T47D (cell line): ENCODE measurements around the gene MACROD1.
A peak's percentile ranks its signal among the peaks of the same experiment; 100 is the strongest.

Experiments
- DNase-seq, 2 experiments: peaks; one replicate each; pipeline versions ENCODE4 v3.0.0 to v3.0.0-alpha.2; 2011 to 2012; ENCODE audit warnings: low read depth in 1 of 2, low spot score in 1 of 2
- JUND ChIP-seq: IDR thresholded peaks from 2 replicates; pipeline ENCODE4 v1.6.1; 2012; ENCODE audit warnings: low read depth
- in situ Hi-C: cut with HindIII; loops from 2 replicates; pipeline ENCODE4 v1.10.0; 2016; ENCODE audit warnings: low sequenced_read_pairs, low pct_unique_long_range_greater_than_20kb

MACROD1 gene

DNA sequence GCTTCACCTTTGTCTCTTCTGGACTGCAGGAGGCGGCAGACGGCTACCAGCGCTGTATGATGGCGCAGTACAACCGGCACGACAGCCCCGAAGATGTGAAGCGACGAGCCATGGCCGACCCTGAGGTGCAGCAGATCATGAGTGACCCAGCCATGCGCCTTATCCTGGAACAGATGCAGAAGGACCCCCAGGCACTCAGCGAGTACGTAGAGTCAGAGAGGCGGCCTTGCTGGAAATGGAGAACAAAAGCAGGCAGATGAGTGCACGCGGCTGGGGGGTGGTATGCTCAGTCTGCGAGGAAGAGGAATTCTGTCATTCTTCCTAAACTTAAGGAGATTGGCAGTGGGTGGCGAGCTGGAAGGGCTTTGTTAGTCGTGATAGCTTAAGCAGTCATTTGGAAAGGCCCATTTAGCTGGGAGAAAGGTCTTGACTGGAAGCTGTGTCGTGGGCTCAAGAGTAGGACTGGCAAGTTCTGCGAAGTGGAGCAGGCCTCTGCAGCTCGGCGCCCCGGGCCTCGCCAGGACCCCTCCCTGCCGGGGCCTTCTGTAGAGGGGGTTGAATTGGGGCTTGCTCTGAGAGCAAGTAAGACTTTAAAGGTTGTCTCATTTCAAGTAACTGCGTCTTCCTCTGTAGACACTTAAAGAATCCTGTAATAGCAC is 37.6 kb upstream of the MACROD1 start:
- TF ChIP-seq JUND: no peak
- in situ Hi-C loops: no loop called here
- no peak for DNase-seq

DNA sequence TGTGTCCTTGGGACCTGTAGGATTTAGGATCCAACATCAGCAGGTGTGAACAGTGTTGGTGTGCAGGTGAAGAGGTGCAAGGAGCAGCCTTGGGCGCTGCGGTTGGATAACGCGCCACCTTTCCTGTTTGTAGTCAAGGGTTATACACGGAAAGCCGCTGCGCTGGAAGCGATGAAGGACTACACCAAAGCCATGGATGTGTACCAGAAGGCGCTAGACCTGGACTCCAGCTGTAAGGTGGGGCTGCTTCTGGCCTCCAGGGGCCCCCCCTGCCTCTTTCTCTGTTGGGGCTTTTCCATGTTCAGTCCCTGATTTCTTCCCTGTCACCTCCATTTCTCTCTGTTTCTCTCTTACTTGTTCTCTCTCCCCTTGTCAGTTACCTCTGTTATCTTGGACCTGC is 37.1 kb upstream of the MACROD1 start:
- no peak for TF ChIP-seq JUND
- DNase-seq: no peak
- in situ Hi-C loops: no loop called here

DNA sequence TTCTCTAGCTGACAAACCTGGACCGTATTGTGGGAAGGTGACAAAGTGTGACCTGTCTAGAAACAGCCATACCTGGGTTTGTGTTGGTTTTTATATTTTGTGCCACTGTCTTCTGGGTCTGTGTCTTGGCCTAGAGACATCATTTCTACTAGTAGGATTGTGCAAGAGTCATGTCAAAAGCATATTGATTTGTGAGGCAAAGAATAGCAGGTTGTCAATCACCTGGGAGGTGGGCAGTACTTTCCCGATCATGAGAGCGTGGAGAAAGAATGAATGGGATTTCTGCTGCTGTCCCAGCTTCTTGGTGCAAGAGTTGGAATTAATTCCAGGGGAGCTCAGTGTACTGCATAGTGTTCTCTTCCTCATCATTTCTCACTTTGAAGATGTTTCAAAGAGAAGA is 35.6 kb upstream of the MACROD1 start:
- DNase-seq: no peak
- no peak for TF ChIP-seq JUND
- in situ Hi-C loops: no loop called here

DNA sequence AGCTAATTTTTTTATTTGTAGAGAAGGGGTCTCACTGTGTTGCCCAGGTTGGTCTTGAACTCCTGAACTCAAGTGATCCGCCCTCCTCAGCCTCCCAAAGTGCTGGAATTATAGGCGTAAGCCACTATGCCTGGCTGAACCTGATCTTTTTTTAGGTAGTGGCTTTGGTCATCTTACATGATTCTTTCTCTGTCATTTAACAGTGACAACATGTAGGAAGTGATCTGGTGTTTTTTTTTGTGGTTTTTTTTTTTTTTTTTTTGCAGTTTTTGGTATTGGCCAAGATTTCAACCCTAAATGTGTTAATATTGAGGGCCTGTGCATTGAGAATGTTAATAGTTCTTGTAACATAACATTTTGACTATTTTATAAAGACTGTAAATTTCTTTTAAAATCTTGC is 32.6 kb upstream of the MACROD1 start:
- no peak for TF ChIP-seq JUND
- in situ Hi-C loops: no loop called here

DNA sequence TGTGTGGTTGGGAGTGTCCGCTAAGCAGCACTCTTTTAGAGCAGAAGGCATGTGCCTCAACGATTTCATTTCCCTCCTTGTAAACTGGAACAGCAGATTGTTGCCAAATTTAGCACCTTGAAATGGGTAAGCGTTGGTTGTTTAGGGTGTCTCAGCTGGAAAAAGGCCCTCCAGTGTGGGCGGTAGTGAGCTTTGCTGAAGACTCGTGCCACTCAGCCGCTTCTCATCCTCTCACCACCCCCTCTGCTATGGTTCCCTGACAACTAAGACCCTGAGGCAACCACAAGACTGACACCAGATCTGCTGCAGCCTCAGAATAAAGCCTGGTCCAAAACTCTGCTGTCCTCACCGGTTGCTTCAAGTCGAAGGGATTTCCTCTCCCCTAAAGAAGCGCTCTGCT is 30.7 kb upstream of the MACROD1 start:
- no peak for TF ChIP-seq JUND
- in situ Hi-C loops: no loop called here
- no peak for DNase-seq

More for the DNA sequence above, 32.6 kb upstream of the MACROD1 start:
- no peak for DNase-seq

DNA sequence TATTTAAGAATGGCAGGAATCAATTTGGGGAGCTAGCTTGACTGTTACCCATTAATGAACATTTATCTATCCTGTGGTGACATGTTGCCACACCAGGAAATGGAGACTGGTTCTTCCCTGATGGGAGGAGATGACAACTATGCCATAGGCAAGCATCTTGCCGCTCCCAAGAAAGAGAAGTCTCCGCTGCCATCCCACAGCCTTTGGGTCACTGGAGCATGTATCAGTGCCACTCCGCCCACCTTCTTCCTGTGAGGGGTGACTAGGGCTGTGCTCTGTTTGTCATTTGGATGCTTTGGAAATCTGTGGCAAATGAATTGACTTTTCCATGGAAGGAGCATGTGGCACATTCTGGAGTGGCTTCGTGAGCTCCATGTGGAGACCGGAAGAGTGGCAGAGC is 26.5 kb upstream of the MACROD1 start:
- in situ Hi-C loops: no loop called here
- DNase-seq: no peak
- TF ChIP-seq JUND: no peak

DNA sequence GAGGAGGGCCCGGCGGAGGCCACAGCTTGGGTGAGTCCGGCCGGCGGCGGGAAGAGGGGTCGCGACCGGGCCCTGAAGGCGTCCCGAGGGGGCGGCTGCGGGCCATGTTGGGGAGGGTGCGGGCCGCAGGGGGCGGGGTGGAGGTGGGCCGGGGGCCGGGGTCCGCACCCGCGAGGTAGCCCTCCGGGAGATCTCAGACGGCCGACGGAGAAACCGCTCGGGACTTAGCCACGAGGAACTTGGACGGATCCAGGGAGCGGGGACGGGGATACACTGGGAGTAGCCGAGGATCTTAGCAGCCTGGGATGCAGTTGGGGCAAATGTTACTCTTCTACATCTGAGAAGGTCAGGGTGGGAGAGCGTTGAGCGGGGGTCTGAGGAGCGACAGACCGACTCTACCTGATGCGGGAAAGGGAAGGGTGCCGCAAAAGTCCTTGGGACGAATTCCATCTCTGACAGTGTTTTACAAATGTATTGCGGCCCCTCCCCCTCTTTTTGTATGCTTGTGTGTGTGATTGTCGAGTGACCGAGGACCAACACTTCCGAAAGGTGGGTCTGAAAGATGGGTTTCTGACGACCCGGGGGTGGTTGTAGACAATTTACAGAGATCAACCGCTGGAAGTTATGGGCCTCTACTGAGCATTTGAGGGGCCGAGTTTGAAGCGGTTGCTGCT is 20.7 kb upstream of the MACROD1 start:
- peak in 1 of 2 experiments; percentile 38 for DNase-seq
- no peak for TF ChIP-seq JUND
- in situ Hi-C loops: no loop called here

DNA sequence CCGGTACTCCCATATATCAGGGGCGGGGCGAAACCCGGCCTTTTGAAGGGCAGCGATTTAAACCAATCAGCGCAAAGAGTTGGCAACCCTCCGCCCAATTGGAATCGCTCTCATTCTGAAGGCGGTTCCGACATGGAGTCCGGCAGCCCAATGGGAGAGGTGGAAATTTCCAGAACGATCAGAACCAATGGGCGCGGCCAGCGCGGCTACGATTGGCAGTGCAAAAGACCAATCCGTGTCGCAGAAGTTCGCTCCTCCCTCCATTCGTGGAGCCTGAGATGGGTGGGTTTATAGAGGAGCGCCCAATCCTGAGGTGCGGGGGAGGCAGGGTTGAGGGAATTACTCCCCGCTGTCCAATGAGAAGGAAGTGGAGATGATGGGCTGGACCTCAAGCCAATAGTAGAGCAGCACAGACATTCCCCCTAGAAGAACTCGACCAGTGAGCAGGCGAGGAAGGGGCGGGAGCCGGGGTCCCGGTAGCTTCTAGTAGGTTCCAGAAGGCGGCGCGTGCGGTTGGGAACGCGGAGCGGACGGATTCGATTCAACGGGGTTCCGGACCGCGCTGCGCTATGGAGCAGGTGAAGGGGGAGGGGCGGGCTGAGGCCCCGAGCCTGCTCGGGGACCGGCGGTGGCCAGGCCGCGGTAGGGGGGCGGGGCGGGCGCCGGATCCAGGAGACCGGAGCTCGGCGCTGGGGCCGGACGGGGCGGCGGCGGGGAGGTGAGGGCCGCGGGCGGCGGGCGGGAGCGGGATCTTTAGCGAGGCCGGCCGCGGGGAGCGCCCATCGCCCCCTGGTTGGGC is 20.0 kb upstream of the MACROD1 start, which contains the start of gene STIP1:
Gene STIP1, plus strand, starts transcription at position 479 of the 799 bp plus-strand sequence. Its CDS starts 91 bp downstream, at position 570.
- no peak for TF ChIP-seq JUND
- in situ Hi-C loops: no loop called here
- DNase-seq: peak; percentile 99 to 100

DNA sequence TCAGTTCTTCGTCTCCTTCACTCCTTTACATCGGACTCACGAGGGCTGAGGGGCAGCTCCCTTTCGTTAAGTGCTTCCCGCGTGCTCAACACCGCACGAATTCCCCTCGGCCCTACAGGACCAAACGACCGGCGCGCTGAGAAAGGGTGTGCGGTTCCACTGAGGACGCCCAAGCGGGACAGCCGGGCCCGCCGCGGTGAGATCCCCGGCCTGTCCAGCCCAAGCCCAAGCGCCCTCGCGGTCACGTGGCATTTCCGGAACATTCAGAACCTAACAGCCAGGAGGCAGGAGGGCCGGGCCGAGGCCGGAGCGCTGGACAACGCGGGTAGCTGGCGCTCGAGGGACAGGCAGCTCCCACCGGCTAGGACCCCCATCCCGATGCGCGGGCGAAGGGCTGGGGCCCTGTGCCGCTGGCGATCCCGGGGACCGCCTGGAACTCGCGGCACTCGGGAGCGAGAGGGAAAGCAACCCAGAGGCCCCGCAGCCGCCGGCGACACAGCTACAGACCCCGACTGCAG is 19.3 kb upstream of the MACROD1 start:
- DNase-seq: peak; percentile 45 to 86
- TF ChIP-seq JUND: no peak
- in situ Hi-C loops: no loop called here

DNA sequence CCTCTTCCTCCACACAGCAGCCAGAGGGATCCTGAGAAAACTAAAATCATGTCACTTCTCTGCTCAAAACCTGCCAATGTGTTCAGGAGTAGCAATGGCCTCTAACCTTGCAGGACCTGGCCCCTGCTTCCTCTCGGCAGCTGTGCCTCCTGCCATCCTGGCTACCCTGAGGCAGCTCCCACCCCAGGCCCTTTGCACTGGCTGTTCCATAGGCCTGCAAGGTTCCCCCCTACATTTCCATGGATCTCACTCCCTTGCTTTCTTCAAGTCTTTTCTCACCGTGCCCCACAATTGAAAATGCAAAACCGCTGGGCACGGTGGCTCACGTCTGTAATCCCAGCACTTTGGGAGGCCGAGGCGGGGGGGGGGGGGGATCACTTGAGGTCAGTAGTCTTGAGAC is 18.0 kb upstream of the MACROD1 start:
- in situ Hi-C loops: no loop called here
- TF ChIP-seq JUND: no peak
- DNase-seq: no peak

DNA sequence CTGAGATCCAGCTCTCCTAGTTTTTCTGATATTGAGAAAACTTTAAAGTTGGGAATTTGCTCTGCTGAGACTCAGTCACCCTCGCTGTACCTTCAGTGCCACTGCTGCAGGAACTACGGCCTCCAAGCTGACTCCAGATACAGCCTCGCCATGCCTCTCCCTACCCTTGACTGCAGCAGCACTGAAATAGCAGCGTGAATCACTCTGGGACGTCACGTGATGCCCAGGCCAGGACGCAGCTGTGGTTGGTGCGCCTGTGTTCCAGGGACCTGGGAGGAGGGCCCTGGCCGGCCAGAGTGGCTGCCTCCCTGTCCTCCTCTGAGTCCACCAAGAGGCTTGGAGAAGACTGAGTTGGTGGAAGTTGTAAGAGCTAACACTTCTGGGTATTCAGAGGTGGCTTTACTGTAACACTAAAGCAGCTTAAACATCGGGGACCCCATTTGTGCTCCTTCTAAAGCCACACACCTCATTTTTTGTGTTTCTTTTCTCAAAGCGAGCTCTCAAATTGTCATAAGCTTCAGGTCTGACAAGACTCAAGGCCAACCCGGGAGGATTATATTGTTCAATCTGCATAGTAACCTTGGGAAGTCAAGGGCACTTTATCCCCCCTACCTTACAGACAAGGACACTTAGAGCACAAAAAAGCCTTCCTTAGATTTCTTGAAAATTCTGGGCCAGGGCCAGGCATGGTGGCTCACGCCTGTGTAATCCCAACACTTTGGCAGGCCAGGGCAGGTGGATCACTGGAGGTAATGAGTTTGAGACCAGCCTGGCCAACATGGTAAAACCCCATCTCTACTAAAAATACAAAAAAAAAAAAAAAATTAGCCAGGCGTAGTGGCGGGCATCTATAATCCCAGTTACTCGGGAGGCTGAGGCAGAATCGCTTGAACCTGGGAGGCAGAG is 15.8 kb upstream of the MACROD1 start:
- TF ChIP-seq JUND: no peak
- in situ Hi-C loops: no loop called here
- DNase-seq: peak; percentile 76 to 89

DNA sequence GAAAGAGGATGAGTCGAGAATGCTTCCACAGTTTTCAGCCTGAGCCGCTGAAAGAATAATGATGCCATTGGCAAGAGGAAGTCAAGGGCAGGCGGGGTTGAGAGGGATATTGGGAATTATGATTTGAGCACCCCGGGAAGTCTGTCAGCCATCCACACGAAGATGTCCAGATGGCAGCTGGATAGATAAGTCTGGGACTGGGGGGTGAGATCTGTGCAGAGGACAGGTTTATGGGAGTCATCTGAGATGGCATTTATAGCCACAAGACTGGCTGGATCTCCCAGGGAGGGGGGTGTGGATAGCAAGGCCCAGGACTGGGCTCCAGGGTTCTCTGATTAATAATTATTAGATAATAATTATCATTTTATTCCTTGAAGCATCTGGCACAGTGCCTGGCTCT is 15.0 kb upstream of the MACROD1 start:
- TF ChIP-seq JUND: no peak
- DNase-seq: no peak
- in situ Hi-C loops: no loop called here
